Ovary (tissue), 3 donors: ENCODE measurements around the gene PLG.

Source experiments
- CTCF ChIP-seq, 3 donors: fragments of 450-650 bp in 2 of 3; fragments of 200-600 bp in 1 of 3; IDR thresholded peaks; one replicate each; pipeline versions ENCODE4 v1.5.1 to v1.8.0; 2016 to 2022; ENCODE audit warnings: antibody characterized with exemption in 3 of 3, mild to moderate bottlenecking in 1 of 3
- POLR2A ChIP-seq: fragments of 450-650 bp; IDR thresholded peaks from one replicate; pipeline ENCODE4 v1.6.1; 2017; ENCODE audit warnings: antibody characterized with exemption, mild to moderate bottlenecking, moderate library complexity
- donor health status: DM: no; HTN: no; CAD: no.

- TF ChIP-seq POLR2A (no peak), CTCF (IDR thresholded peaks at IDR 0.05) (no peak)
Observed at GRCh38 chr6:160755165-160755564, 53.1 kb downstream of the PLG start.
